OCI-LY3 (cell line): ENCODE results near the gene RGL1.

Source experiments
- H2AFZ ChIP-seq: fragments of 200-600, 300-600 bp; shearing (Covaris generic); 2 replicates; pipeline ENCODE4 v1.6.0; 2014; ENCODE audit warnings: antibody characterized with exemption, low read depth, low read length
- H3K27ac ChIP-seq: fragments of 200-600, 300-600 bp; sonication (generic); 2 replicates; pipeline ENCODE4 v1.5.1; 2014; ENCODE audit warnings: mild to moderate bottlenecking, low read length, moderate library complexity, mixed read lengths
- H3K27me3 ChIP-seq: fragments of 200-600, 300-600 bp; sonication (generic); 2 replicates; pipeline ENCODE4 v1.6.1; 2014; ENCODE audit warnings: low read depth, low read length, mixed read lengths
- H3K36me3 ChIP-seq: fragments of 200-600, 300-600 bp; sonication (generic); replicated peaks from 2 replicates; pipeline ENCODE3; 2014; ENCODE audit warnings: low read depth, low read length, mixed read lengths
- H3K4me1 ChIP-seq: fragments of 300-600, 200-600 bp; sonication (generic); 2 replicates; pipeline ENCODE4 v1.6.1; 2014; ENCODE audit warnings: low read length, mixed read lengths
- H3K4me2 ChIP-seq: fragments of 200-600, 300-600 bp; sonication (generic); 2 replicates; pipeline ENCODE4 v1.6.1; 2014; ENCODE audit warnings: low read length, mixed read lengths
- H3K4me3 ChIP-seq: fragments of 300-600, 200-600 bp; sonication (generic); 2 replicates; pipeline ENCODE4 v1.5.1; 2014; ENCODE audit warnings: antibody characterized with exemption, mild to moderate bottlenecking, low read length, moderate library complexity
- H3K79me2 ChIP-seq: fragments of 300-600, 200-600 bp; shearing (Covaris generic); 2 replicates; pipeline ENCODE4 v1.6.1; 2014; ENCODE audit warnings: mild to moderate bottlenecking, low read length, mixed read lengths
- H3K9ac ChIP-seq: fragments of 300-600, 200-600 bp; shearing (Covaris generic); 2 replicates; pipeline ENCODE4 v1.6.0; 2014; ENCODE audit warnings: mild to moderate bottlenecking, low read length, moderate library complexity
- H3K9me3 ChIP-seq: fragments of 200-600, 300-600 bp; shearing (Covaris generic); 2 replicates; pipeline ENCODE4 v1.6.1; 2014; ENCODE audit warnings: low read length, mixed read lengths; ENCODE audit not compliant: insufficient read depth
- H4K20me1 ChIP-seq: fragments of 200-600, 300-600 bp; sonication (generic); 2 replicates; pipeline ENCODE4 v1.6.1; 2016; ENCODE audit warnings: low read length, mixed read lengths; ENCODE audit not compliant: insufficient read depth
- CTCF ChIP-seq: fragments of 200-600, 300-600 bp; sonication (generic); IDR thresholded peaks from 2 replicates; pipeline ENCODE4 v1.5.1; 2014; ENCODE audit warnings: antibody characterized with exemption, low read length, low read depth
- EZH2phosphoT487 ChIP-seq: fragments of 200-600 bp; shearing (Covaris generic); IDR thresholded peaks from 2 replicates; pipeline ENCODE4 v1.6.1; 2018; ENCODE audit warnings: antibody characterized with exemption, mixed run types, low read depth

RGL1 gene

DNA sequence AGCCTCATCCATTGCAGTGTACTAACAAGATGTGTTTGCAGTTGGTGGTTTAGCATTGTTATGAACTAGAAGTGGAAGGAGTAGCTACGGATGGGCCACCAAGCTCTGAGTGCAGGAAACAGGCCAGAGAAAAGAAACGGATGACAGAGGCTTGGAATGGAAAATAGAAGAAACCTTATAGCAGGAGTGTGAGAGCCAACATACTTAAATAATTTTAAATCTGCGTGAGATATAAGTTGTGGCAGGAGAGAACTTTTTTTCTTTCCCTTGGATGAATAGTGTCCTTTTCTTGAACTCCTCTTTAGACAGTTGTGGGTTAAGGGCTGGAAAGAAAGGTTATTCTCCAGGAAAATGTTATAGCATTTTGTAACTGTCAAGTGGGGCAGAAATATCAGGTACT lies 54.2 kb downstream of the RGL1 start:
- Histone ChIP-seq H3K27ac (no peak overlapping the region), H3K79me2 (no peaks in the 10 kb centered on the region), H3K4me1 (peaks cover 9% of the 10 kb centered on the region), H3K27me3 (no peaks in the 10 kb centered on the region), H3K9ac (no peak overlapping the region), H3K4me3 (no peak overlapping the region), H3K36me3 (no peaks in the 10 kb centered on the region), H3K9me3 (no peaks in the 10 kb centered on the region), H4K20me1 (no peaks in the 10 kb centered on the region), H3K4me2 (no peak overlapping the region), H2AFZ (no peak overlapping the region)
- no peak for TF ChIP-seq EZH2phosphoT487
- TF ChIP-seq CTCF, result no peak

DNA sequence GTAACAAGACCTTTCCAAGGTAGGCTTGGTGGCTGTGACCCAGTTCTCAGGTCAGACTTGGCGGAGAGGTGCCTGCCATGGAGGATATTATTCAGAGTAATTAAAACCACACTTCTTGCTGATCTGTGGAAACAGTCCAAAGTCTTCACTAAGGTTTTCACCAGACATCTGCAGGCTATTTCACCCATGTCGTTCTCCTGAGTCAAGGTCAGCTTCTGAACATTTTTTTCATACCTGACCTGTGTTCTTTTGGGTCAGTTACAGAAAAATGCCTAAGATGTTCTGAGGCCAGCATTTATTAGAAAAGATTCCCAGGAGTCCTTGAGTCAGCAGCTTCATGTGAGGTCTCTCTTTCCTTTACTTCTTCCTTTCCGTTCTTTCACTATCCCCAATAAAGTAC lies 54.9 kb downstream of the RGL1 start:
- Histone ChIP-seq H3K9ac (no peak overlapping the region), H3K36me3 (no peaks in the 10 kb centered on the region), H3K4me2 (no peak overlapping the region), H3K9me3 (no peaks in the 10 kb centered on the region), H2AFZ (no peak overlapping the region), H3K79me2 (no peaks in the 10 kb centered on the region), H3K27me3 (no peaks in the 10 kb centered on the region), H3K4me1 (peaks cover 9% of the 10 kb centered on the region), H4K20me1 (no peaks in the 10 kb centered on the region), H3K4me3 (no peak overlapping the region), H3K27ac (no peak overlapping the region)
- no peak for TF ChIP-seq EZH2phosphoT487
- TF ChIP-seq CTCF, result no peak

DNA sequence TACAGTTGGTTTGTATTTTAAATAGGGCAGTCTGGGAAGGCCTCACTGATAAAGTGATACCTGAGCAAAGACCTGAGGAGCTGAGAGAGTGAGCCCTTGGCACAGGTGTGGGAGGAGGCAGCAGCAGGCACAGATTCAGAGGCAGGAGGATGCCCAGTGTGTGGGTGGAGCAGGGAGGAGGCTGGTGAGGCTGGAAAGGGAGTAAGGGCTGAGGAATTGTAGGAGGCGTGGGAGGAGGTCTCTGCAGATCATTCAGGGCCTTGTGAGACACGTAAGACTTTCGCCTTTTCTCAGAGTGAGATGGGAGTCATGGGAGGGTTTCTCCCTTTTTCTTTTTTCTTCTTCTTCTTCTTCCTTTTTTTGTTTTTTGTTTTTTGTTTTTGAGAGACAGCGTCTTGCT lies 58.0 kb downstream of the RGL1 start:
- H4K20me1 ChIP-seq, result no peaks in the 10 kb centered on the region
- no peak overlapping the region for H3K9ac ChIP-seq
- TF ChIP-seq EZH2phosphoT487 (no peak), CTCF (no peak)
- H3K4me2 ChIP-seq, result no peak overlapping the region
- H3K27me3 ChIP-seq, result no peaks in the 10 kb centered on the region
- H3K9me3 ChIP-seq, result no peaks in the 10 kb centered on the region
- no peak overlapping the region for H2AFZ ChIP-seq
- no peaks in the 10 kb centered on the region for H3K36me3 ChIP-seq
- no peak overlapping the region for H3K4me3 ChIP-seq
- H3K79me2 ChIP-seq, result no peaks in the 10 kb centered on the region
- peaks cover 8% of the 10 kb centered on the region for H3K4me1 ChIP-seq
- no peak overlapping the region for H3K27ac ChIP-seq

DNA sequence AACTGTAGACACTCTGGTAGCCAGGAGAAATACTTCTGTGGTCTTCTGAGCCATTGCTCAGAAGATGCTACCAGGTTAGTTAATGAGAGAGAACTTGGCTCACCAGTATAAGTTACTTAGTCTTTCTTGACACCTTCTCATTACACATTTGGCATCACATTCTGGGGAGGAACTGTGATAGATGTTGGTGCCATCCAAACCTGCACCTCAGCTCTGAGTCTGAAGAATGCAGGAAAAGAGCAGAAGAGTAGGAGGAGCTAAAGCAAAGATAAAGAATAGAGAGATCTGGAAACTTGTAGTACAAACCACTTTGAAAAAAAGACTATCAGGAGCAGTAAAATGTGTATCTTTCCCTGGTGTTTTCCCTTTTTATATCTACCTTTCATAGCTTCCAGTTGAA lies 58.9 kb downstream of the RGL1 start:
- no peak overlapping the region for H3K4me2 ChIP-seq
- H2AFZ ChIP-seq, result no peak overlapping the region
- no peak overlapping the region for H3K4me3 ChIP-seq
- H3K27me3 ChIP-seq, result no peaks in the 10 kb centered on the region
- H3K36me3 ChIP-seq, result no peaks in the 10 kb centered on the region
- H3K9me3 ChIP-seq, result no peaks in the 10 kb centered on the region
- H4K20me1 ChIP-seq, result no peaks in the 10 kb centered on the region
- no peaks in the 10 kb centered on the region for H3K79me2 ChIP-seq
- no peak for TF ChIP-seq CTCF
- TF ChIP-seq EZH2phosphoT487, result no peak
- H3K9ac ChIP-seq, result no peak overlapping the region
- no peaks in the 10 kb centered on the region for H3K4me1 ChIP-seq
- H3K27ac ChIP-seq, result no peak overlapping the region
